NCI-H1930 (cell line): ENCODE data around the gene TUBG2.
"Not testable (repeated sequence)": the region's sequence is repeated elsewhere in the genome, so short reads cannot be mapped to it uniquely, and the experiment has no call there.

Source experiments
- DNase-seq, 2 experiments: peaks; one replicate each; lab custom pipeline; 2025; lab: John Stamatoyannopoulos, UW

Gene TUBG2

DNA sequence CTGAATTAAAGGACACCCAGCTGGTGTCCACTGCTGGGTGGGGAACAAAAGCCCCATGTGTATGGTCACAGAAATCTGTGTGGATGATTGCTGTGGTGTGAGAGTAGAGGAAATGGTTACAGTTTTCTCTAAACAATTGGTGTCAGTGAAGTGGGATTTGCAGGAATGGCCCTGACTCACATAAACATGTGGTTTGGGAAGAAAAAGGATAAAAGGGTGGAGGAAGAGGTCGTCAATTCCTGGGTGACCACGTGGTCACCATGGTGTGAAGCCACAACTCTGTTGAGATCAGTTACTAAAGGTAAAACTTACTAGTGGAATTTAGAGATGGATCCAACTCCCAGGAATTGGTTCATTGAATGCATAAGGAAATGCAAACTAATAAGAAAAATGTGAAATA is 3.6 kb upstream of the TUBG2 start:
- no peak for DNase-seq

DNA sequence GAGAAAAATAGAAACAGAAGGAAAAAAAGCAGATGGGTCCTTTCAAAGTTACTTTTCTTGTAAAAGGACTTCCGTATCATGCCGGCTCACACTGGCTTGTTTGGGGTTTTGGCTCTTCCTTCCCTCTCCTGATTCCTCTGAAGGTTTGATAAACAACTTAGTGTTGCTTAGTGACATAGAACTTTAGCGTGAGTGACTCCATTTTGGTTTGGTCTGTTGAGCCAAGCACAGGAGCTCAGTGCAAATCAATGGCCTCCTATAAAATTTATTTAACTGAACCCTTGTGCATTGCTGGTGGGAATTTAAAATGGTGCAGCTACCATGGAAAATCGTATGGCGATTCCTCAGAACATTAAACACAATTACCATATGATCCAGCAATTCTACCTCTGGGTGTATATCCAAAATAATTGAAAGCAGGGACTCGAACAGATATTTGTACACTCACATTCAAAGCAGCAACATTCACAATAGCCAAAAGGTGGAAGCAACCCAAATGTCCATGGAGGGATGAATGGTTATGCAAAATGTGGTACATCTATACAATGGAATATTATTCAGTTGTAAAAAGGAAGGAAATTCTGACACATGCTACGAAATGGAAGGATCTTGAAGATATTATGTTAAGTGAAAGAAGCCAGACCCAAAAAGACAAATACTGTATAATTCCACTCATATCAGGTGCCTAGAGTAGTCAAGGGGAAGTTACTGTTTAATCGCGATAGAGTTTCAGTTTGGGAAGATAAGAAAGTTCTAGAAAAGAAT is 1.1 kb upstream of the TUBG2 start:
- DNase-seq = no peak

GRCh38 chr17:42659932-42660274 is 819 bp downstream of the TUBG2 start:
- DNase-seq = not testable (repeated sequence)

- DNase-seq = no peak
Observed at GRCh38 chr17:42660692-42661345, 1.7 kb downstream of the TUBG2 start.

DNA sequence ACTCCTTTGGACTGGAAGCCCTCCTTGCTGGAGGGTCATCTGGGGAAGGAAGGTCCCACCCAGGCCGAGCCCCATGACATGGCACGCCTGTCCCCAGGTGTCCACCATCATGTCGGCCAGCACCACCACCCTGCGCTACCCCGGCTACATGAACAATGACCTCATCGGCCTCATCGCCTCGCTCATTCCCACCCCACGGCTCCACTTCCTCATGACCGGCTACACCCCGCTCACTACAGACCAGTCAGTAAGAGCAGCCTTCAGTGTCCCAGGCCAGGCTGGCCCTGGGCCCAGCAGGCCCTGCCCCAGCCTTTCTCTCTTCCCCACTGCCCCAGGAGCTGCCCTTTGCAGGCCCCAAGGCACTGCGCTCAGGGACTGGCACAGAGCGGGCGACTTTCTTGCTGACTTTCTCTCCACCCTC is 6.5 kb downstream of the TUBG2 start:
- no peak for DNase-seq

- not testable (repeated sequence) for DNase-seq
Observed at GRCh38 chr17:42666126-42666525, 7.0 kb downstream of the TUBG2 start.

DNA sequence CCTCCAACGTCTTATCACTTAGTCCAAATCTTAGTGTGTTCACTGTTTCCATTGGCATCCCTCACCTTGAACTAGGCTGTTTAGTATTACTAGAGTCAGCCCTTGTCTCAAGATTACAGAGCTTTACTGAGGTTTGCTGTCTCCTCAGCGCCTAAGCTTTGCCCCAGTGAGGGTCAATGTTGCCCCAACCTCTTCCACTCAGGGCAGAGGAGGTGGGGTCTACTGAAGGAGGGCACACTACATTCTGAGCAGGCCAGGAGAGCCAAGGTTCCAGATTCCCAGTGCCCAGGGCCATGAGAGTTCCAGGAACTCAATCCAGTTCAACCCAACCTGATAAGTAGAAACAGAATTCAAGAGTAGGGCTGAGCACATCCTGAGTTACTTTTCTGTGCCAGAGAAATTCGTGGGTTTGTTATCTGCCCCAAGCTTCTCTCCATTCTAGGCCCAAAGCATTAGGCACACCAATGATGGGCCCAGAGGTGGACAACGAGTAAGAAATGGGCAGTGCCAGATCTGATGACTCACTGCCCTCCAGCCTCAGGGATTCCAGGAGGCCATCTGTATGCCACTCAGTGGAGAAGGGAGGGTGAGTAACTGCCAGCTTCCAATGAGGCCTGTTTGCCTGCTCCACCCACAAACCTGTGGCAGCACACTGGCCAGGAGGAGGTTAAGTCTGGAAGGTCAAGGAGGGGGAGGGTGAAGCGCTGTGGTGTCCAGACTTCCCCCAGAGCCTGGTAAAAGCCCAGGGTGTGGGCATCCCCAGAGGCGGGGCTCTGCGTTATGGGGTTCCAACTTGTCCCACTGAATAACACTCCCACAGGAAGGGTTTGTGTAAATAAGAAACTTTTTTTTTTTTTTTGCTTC is 8.2 kb downstream of the TUBG2 start:
- DNase-seq = no peak

DNA sequence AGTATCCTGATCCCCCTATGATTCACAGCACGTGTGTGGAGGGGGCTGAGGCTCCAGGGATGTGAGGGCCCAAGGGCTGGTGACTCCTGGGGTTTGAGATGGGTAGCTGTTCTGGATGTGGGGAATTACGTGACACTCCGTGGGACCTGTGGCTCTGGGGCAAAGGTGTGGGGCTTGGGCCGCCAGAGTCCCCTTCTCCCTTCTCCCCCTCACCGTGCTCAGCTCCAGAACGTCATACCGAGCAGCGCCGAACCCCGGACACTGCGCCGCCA is 10.6 kb downstream of the TUBG2 start:
- no peak for DNase-seq

DNA sequence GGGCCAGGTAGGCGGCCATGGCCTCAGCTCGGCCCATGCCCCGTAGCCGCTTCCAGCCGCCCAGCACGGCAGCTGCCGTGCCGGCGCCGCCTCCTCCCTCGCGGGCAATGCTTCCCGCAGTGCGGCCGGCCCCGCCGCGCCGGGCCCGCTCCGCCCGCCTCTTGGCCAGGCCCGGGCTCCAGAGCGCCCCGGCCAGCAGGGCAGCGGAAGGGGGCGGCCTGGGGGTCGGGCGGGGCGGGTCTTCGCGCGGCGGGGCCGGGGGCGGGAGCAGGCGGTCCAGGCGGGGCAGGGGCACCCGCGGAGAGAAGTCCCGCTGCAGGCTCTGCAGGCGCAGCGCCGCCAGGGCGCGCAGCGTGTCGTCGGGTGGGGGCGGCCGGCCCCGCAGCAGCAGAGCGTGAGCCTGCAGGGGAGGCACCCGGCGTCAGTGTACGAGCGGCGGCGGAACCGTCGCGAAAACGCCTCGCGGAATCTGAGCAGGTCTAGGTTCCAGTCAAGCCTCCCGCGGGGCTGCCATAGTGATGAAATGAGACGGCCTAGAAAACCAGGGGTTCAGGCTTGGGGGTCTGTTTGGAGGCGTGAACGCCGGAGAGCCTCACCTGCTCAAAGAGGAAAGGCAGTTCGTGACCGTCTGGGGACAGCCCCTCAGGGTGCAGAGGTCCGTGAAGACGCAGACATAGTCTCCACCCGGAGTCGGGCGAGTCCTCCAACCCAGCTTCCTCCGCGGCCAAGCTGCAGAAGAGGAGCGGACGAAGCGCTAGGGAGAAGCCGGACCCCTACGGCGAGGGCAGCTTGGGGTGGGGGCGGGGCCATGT is 11.1 kb downstream of the TUBG2 start:
- no peak for DNase-seq

DNA sequence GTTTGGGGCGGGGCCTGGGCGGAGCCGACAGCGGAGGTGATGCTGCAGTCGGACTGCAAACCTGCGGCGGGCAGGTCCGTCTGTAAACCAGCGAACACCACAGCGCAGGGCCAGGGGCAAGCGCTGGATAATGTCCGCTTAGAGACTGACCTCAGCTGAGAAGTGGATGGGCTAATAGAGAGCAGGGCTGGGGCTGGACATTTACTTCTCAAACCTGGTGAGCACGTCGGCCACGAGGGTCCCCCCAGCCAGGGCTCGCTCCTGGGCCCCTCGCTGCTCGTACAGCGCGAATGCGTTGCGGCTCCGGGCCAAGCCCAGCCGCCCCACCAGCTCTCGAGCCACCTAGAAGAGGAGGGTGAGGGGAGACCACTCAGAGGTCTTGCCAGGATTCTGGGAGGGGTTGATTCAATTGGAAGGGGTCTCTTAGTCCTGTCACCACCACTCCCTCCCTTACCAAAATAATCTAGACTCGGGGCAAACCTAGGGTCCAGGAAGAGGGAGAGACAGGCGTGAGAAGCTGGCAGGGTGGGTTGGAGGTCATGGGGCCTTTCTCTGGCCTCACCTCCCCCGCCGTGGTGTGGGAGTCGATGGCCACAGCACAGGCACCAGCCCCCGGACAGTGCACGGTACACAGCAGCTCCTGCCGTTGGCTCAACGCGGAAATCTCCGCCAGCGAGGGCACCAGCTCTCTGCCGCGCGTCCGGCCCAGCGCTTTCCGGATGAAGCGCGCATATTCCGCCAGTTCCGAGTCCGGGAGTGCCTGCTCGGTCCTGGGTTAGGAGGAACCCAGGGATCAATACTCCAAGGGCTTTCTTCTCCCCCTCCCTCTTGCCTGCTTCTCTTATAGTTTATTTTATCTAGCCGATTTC is 11.9 kb downstream of the TUBG2 start:
- DNase-seq = no peak

DNA sequence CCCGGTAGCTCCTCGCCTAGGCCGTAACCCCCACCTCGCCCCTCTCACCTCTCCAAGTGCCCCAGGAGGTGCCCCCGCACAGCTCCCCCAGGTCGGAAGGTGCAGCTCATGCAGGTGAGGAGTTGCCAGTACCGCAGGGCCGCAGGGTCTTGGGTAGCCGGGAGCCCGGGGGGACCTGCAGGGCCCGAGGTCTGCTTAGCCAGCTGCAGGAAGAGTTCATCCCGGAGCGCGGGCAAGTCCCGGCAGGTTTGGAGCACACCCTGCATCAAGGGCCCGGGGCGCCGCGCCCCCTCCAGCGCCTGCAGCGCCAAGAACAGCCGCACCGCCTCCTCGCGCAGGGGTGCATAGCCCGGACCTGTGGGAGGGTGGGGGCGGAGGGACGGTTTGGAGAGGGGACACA is 13.0 kb downstream of the TUBG2 start:
- no peak for DNase-seq

- no peak for DNase-seq
Observed at GRCh38 chr17:42673266-42673884, 14.3 kb downstream of the TUBG2 start.

DNA sequence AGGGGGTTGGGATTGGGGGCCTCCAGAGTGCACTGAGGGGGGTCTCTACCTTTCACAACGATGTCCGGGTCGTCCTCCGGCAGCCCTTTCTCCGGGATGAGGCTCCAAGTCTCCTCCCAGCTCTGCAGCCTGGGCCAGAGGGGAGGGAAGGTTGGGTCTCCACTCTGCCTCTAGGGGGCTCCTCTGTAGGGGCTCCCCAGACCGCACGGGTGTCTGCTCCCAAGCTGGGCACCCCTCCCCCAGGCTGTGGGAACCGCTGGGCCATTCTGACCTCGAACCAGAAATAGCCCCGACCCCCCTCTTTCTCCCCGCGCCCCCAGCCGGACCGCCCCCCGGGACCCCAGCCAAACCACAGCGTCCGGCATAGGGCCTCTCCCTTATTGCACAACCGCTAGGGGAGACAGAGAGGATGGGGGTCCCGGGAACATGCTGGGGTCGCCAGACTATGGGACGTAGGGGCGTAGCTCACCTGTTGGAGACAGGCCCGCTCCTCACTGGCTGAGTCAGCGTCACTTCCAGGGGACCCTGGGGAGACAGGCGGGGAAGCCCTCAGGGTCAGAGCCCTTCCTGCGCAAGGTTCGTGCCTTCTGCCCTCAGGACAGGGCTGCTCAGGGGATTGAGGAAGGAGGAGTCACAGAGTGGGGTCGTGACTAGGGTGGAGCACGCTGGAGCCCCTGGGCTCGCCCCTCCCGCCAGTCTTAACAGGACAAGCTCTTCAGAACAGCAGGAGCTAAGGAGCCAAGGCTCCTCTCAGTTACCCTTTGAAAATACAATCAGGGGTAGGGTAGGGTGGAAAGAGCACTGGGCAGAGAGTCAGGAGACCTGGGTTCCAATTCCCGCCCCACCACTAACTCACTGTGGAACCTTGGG is 15.0 kb downstream of the TUBG2 start:
- no peak for DNase-seq

DNA sequence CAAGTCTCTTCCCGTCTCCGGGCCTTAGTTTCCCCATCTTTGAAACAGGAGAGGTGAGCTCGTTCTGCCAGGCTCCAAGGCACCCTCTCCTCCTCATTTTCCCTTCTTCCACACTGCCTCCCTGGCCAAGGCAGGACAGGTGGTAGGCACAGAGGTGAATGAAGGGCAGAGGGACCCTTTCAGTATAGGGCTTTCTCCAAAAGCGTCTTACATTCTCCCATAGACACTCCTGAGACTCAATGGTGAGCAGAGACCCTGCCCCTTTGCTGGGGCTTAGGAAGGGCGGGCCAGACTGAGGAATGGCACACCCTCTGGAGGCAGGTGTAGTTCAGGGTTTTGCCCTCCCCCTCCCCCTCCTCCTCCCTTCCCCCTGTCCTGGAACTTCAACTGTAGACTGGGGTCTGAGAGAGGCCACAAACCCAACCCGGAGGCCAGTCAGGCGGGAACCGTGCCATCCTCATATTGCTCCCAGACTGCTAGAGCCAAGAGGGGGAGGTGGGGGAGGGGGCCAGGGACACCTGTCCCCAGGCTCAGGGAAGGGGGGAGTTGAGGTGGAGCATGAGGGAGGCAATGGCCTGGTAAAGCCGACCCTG is 15.8 kb downstream of the TUBG2 start:
- DNase-seq = no peak

- no peak for DNase-seq
Observed at GRCh38 chr17:42675348-42675964, 16.4 kb downstream of the TUBG2 start.

DNA sequence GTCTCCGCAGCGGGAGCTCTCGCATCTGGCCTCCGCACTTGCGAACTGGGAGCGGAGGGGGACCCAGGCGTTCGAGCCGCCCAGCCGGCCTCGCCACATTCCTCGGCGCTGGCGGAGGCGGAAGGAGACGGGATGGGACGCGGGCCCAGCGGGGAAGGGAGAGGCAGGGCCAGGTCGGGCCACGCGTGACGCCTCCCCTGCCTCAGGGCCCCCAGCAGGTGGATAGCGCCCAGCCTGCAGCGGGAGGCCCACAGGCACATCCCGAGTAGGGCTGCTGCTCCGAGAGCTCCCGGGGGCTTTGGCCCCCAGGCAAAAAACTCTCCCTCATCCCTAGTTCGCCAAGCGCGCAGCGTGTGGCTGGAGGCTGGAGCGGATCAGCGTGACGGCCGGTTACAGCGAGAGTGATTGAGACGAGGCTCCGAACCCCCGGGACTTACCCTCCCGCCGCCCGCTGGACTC is 16.9 kb downstream of the TUBG2 start:
- no peak for DNase-seq

DNA sequence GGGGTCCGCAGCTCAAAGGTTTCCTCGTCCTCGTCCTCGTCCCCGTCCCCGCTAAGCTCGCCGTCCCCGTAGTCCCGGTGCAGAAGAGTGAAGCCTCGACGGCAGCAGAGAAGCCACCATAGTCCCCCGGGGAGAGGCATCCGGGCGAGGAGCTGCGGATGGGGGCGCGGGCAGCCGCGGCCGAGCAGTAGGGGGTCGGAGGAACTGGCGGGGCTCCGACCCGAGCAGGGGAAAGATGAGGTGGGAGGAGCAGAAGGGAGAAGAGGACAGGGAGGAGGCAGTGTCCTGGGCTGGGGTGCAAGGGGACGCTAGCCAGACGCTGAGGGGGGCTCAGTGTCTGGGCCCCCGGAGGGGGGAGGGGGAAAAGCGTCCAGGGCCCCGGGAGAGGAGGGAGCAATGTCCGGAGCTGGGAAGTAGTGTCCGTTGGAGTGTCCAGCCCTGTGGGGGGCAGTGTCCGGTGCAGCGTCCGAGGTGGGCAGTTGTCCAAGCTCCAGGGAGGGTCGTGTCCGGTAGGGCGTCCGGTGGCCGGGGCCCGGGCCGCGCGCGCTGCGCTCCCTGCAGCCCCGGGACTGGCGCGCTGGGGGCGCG is 17.4 kb downstream of the TUBG2 start, which contains the start of gene PLEKHH3:
Gene PLEKHH3 (minus strand): TSS at position 571 of the 588 bp plus-strand sequence. CDS start 431 bp downstream, at position 140.
- peak in 1 of 2 experiments; percentile 50 for DNase-seq
